HG02763 (cell line): ENCODE measurements around the gene ACOT7.

Experiments
- ATAC-seq: cut with Tn5 transposase; IDR thresholded peaks from one replicate; pipeline ENCODE4 v1.9.1; 2021; ENCODE audit warnings: mild to moderate bottlenecking, moderate library complexity; ENCODE audit not compliant: unreplicated experiment

ACOT7 gene

DNA sequence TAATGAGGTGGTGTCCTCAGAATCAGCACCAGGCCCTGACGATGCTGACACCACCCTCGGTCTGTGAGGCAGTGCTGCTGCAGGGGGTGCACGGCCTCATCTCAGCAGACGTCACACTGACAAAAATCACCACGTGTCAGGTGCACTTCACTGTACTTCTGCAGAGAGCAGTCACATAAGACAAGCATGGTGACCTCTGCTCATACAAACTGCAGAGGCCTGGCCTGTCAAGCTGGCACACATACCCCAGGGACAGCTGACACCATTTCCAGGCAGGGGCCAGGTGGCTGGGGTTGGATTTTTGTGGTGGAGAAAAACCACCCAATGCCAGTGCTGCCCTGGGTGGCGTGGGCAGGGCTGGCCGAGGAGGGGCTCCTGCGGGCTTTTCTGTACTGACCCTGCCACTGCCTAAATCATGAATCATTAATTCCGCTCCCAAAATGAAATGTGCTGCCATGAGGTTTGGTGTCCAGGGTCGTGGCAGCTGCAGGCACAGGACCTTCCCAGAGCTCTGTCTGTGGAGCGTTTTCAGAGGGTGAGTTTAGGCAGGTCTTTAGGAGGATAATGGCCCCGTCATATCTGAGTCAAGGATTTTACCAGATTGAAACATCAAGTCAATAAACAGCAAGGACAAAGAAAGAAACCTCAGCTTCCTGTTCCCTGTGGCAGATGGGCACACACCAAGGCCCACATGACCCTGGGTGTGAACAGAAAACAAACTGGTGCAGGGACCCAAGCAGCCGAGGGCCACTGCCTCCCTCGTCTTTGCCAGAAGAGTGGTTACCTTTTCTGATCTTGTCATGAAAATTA lies 99.3 kb downstream of the ACOT7 start:
- no peak for ATAC-seq

GRCh38 chr1:6292102-6292501 lies 101.5 kb downstream of the ACOT7 start:
- ATAC-seq: no peak

GRCh38 chr1:6288665-6289064 lies 104.9 kb downstream of the ACOT7 start:
- ATAC-seq: no peak

- no peak for ATAC-seq
Measured at GRCh38 chr1:6288026-6288425, 105.5 kb downstream of the ACOT7 start.

- ATAC-seq: no peak
Measured at GRCh38 chr1:6287431-6287886, 106.1 kb downstream of the ACOT7 start.

DNA sequence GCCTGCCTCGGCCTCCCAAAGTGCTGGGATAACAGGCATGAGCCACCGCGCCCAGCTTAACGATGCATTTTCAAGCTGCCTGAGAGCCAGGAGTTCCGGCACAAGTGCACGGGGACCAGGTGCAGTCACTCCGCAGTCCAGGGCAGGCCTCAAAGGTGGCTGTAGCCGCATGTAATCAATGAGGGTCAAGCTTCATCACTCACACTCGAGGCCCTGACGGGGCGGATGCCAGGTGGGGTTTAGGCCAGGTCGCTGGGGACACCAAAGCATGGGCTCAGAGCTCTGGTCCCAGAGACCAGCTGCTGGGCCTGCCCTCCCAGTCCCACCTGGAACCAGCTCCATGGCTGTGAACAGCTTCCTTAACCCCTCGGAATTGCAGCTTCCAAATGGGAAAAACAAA lies 106.5 kb downstream of the ACOT7 start:
- no peak for ATAC-seq

GRCh38 chr1:6286266-6286665 lies 107.3 kb downstream of the ACOT7 start:
- no peak for ATAC-seq

DNA sequence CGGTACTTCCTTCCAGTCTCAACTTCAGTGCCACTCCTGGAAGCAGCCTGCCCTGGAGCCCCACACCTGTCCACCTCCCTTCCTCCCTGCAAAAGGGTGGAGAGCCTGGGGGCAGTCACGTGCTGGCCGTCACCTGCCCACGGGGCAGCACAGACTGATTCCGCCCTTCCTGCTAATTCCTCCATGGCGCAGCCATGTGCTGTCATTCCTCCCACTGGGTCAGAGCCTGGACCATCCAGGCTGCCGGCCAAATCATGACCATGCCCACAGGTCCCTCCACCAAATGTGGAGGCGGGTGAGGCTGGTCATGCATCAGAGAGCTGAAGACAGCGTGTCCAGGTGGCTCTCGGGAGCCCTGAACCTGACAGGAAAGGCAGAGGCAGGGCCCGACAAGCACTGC lies 108.2 kb downstream of the ACOT7 start:
- no peak for ATAC-seq

DNA sequence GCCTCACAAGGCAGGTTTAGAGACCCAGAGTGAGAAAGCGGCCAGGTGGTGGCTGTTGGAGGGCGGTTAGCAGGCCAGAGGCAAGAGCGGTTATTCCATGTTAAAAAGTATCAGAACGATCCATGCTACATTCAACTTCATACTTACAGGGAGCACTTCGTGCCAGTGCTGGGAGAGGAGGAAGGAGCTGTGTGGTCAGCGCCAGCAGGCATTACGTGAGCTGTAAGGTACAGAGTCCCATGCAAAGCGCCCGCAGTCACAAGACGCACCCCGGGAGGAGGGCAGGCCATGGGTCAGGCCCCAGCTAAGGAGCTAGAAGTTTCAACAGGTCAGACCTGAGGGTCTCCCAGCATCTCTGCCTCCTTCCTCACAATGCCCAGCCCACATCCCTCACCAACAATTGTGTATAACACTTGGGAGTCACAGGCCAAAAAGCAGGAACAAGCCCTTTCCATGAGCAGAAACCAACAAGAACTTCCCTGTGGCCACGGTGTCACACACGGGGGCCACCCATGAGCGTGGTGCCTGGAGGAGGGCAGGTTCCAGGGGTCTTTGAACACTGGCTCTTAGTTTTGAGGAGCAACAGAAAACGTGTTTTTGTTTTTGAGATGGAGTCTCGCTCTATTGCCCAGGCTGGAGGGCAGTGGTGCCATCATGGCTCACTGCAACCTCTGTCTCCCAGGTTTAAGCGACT lies 110.8 kb downstream of the ACOT7 start:
- no peak for ATAC-seq

DNA sequence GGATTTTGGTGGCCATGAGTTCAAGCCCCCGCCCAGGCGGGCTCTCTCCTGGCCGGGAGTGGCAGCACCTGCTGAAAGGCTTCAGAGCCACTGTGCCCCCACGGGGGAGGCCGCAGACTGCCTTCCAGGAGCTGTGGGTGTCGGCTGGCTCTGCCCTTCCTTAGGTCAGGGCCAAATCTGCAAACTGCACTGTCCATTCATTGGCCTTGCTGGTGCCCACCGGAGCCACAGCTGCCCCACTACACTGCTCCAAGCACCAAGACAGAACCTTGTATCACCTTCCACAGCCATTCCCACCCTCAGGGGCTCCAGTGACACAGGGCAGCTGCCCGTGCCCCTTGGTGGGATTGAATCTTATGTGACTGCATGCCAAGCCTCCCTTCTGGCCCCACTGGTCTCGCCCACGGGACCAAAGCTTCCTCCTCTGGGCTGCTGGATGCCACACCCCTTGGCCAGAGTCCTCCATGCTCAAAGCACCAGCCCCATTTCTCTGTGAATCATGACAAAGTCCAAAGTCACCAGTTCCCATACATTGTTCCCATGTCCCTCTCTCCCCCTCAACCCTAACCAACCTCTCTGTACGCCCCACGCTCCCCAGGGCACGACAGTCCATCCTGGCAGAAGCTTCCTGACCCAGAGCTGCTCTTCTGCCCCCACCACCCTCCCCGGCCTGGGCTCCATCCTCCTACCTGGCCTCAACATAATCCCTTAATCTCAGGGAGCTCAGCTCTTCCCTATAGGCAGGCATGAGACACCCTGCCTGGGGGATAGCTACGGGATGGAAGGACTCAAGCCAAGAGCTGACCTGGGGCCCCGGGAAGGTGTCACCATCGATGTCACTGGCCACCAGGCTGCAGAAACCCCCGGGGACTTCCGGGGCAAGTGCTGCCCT lies 111.8 kb downstream of the ACOT7 start:
- ATAC-seq: no peak

DNA sequence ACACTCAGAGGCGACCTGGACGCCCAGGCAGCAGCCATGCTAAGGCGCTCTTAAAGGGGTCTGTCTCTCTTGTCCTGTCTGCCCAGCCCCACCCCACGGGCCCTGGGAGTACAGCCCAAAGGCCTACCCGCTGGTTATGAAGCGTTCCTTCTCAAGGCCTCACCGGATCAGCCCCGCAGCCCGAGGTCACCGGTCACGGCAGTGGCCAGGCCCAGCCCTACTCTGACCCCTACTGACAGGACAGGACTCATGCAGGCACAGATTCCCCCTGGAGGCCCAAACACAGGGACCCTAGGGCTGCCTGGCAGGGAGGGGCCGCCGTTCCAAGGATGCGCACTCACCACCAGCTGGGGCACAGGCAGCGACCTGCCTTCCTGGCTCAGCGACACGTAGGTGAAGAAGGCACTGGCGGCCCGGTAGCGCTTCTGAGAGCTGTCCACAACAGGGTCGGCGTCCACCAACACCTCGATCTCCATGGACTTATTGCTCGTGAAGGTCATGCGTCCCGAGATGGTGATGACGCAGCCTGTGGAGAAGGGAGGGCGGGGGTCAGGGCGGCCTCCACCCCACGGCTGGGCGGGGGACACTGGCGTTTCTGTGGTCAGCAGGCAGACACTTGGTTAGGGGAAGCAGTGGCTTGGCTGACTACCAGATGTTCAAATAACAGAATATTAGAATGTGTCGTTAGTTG lies 112.7 kb downstream of the ACOT7 start:
- no peak for ATAC-seq

GRCh38 chr1:6279613-6280383 lies 113.8 kb downstream of the ACOT7 start:
- ATAC-seq: no peak

DNA sequence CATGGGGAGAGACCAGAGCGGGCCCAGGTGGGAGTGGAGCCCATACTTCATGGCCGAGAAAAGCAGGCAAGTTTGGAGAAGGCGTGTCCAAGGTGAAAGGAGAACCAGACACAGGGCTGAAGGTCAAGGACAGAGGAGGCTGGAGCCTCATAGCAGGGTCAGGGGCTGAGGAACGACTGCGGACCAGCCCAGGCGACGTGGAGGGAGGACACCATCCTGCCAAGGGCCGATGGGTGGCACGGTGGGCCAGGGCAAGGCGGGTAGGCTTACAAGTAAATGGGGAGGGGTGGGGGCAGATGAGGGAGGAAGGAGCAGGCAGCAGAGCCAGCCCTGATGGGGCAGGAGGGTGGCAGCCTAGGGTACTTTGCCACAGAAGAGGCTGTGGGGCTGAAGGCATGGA lies 114.5 kb downstream of the ACOT7 start:
- ATAC-seq: no peak

DNA sequence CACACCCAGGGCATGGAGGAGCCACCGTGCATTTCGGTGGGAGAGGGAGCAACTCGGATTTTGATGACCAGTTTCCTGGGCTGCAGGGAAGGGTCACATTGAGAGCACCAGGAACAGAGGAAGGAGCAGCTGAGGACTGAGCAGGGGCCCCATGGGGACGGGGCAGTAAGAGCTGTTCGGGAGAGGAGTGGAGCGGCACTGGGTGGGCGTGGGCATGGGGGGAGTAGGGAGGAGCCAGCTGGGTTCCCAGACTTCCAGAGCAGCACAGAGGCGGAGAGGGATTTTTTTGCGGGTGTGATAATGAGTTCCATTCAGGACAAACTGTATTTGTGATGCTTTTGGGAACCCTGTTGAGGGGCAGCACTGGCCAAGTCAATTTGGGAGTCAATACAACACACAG lies 115.3 kb downstream of the ACOT7 start:
- ATAC-seq: no peak

- ATAC-seq: no peak
Measured at GRCh38 chr1:6276811-6277555, 116.6 kb downstream of the ACOT7 start.

- no peak for ATAC-seq
Measured at GRCh38 chr1:6275826-6276782, 117.5 kb downstream of the ACOT7 start.

DNA sequence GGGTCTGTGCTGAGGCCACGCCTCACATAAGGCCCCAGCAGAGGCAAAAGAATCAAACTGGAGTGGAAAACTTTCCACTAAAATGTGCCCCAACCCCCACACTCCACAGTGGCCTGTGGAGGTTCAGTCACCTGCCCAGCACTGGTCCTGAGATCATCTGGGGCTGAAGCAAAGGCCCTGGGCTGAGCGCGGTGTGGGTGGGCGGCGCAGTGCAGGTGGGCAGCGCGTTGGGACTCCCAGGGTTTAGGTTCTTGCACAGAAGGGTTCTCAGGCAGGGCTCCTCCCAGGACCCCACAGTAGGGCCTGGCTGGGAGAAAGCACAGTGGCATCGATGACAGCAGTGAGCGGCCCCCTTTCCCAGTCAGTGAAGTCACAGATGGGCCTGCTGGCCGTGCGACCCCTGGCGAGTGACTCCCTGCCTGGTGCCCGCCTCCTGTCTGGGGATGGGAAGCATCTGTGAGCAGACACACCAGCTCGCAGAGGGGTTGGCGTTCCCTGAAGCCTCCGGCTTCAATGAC lies 118.9 kb downstream of the ACOT7 start:
- ATAC-seq: no peak

- ATAC-seq: no peak
Measured at GRCh38 chr1:6274102-6274501, 119.5 kb downstream of the ACOT7 start.
